Measurements from ENCODE around the gene GPR33.

The GPR33 gene

DNA sequence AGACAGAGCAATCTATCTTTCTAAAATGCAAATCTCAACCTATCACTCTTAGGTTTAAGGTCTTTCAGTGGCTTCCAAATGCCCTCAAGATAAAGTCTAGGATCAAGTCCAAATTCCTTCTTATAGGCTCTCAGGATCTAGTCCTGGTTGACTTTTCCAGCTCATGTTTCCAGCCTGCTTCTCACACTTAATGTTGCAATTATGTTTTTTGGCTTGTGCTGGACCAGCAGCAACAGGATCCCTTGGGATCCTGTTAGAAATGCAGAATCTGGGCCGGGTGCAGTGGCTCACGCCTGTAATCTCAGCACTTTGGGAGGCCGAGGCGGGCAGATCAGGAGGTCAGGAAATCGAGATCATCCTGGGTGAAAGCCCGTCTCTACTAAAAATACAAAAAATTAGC lies 10.6 kb downstream of the GPR33 start:
- TF ChIP-seq FOXM1 (IDR thresholded peaks at IDR 0.05; ENCODE audit: borderline replicate concordance, low read depth) (no peak), TAF1 (IDR thresholded peaks at IDR 0.05; ENCODE audit: low read depth) (no peak), RAD21 (IDR thresholded peaks at IDR 0.05; ENCODE audit: low read depth) (no peak), EP300 (IDR thresholded peaks at IDR 0.05; ENCODE audit: borderline replicate concordance) (no peak), TEAD4 (IDR thresholded peaks at IDR 0.05) (no peak), TCF12 (IDR thresholded peaks at IDR 0.05; ENCODE audit: low read depth) (no peak), ZBTB7A (IDR thresholded peaks at IDR 0.05; ENCODE audit: low read depth) (no peak), NFIC (IDR thresholded peaks at IDR 0.05) (no peak), CEBPB (IDR thresholded peaks at IDR 0.05) (no peak), EGR1 (IDR thresholded peaks at IDR 0.05) (no peak), CREB1 (IDR thresholded peaks at IDR 0.05; ENCODE audit: low read depth) (no peak), YY1 (IDR thresholded peaks at IDR 0.05; ENCODE audit: low read depth) (no peak)
- TF ChIP-seq, protein P1, sequence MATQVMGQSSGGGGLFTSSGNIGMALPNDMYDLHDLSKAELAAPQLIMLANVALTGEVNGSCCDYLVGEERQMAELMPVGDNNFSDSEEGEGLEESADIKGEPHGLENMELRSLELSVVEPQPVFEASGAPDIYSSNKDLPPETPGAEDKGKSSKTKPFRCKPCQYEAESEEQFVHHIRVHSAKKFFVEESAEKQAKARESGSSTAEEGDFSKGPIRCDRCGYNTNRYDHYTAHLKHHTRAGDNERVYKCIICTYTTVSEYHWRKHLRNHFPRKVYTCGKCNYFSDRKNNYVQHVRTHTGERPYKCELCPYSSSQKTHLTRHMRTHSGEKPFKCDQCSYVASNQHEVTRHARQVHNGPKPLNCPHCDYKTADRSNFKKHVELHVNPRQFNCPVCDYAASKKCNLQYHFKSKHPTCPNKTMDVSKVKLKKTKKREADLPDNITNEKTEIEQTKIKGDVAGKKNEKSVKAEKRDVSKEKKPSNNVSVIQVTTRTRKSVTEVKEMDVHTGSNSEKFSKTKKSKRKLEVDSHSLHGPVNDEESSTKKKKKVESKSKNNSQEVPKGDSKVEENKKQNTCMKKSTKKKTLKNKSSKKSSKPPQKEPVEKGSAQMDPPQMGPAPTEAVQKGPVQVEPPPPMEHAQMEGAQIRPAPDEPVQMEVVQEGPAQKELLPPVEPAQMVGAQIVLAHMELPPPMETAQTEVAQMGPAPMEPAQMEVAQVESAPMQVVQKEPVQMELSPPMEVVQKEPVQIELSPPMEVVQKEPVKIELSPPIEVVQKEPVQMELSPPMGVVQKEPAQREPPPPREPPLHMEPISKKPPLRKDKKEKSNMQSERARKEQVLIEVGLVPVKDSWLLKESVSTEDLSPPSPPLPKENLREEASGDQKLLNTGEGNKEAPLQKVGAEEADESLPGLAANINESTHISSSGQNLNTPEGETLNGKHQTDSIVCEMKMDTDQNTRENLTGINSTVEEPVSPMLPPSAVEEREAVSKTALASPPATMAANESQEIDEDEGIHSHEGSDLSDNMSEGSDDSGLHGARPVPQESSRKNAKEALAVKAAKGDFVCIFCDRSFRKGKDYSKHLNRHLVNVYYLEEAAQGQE (IDR thresholded peaks at IDR 0.05; ENCODE audit: low read depth), result no peak
- TF ChIP-seq, protein P2, sequence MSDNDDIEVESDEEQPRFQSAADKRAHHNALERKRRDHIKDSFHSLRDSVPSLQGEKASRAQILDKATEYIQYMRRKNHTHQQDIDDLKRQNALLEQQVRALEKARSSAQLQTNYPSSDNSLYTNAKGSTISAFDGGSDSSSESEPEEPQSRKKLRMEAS (IDR thresholded peaks at IDR 0.05), result no peak
- TF ChIP-seq, protein P3, sequence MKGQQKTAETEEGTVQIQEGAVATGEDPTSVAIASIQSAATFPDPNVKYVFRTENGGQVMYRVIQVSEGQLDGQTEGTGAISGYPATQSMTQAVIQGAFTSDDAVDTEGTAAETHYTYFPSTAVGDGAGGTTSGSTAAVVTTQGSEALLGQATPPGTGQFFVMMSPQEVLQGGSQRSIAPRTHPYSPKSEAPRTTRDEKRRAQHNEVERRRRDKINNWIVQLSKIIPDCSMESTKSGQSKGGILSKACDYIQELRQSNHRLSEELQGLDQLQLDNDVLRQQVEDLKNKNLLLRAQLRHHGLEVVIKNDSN (IDR thresholded peaks at IDR 0.05), result no peak

DNA sequence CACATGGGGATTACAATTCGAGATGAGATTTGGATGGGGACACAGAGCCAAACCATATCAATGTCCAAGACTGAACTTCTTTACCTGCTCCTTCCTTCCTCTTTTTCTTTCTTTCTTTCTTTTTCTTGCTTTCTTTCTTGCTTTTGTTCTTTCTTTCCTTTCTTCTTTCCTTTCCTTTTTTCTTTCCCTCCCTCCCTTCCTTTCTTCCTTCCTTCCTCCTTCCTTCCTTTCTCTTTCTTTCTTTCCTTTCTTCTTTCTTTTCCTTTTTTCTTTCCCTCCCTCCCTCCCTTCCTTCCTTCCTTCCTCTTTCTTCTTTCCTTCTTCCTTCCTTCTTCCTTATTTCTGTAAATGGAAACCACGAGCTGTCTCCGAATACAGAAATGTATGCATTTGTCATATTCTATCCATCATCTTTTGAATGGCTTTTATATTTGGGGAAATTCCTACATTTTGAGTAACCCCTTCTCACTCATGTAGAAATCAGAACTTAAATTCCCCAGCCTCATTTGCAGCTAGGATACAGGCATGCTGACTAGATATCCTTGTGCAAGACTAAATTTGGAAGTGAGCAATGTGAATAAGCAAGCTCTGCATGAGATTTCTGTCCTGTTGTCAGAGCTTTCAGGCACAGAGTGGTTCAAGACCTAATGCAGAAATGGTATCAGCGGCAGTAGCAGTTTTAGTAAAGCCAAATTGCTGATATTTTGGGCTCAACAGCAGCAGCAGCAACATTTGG lies 11.5 kb downstream of the GPR33 start:
- TF ChIP-seq YY1 (IDR thresholded peaks at IDR 0.05; ENCODE audit: low read depth) (no peak), RAD21 (IDR thresholded peaks at IDR 0.05; ENCODE audit: low read depth) (no peak), CEBPB (IDR thresholded peaks at IDR 0.05) (no peak), FOXM1 (IDR thresholded peaks at IDR 0.05; ENCODE audit: borderline replicate concordance, low read depth) (no peak), CREB1 (IDR thresholded peaks at IDR 0.05; ENCODE audit: low read depth) (no peak), ZBTB7A (IDR thresholded peaks at IDR 0.05; ENCODE audit: low read depth) (no peak), TCF12 (IDR thresholded peaks at IDR 0.05; ENCODE audit: low read depth) (no peak), TEAD4 (IDR thresholded peaks at IDR 0.05) (no peak), EP300 (IDR thresholded peaks at IDR 0.05; ENCODE audit: borderline replicate concordance) (no peak), EGR1 (IDR thresholded peaks at IDR 0.05) (no peak), TAF1 (IDR thresholded peaks at IDR 0.05; ENCODE audit: low read depth) (no peak), NFIC (IDR thresholded peaks at IDR 0.05) (no peak)
- TF ChIP-seq, protein P1 (IDR thresholded peaks at IDR 0.05; ENCODE audit: low read depth), result no peak
- TF ChIP-seq, protein P2 (IDR thresholded peaks at IDR 0.05), result no peak
- TF ChIP-seq, protein P3 (IDR thresholded peaks at IDR 0.05), result no peak

DNA sequence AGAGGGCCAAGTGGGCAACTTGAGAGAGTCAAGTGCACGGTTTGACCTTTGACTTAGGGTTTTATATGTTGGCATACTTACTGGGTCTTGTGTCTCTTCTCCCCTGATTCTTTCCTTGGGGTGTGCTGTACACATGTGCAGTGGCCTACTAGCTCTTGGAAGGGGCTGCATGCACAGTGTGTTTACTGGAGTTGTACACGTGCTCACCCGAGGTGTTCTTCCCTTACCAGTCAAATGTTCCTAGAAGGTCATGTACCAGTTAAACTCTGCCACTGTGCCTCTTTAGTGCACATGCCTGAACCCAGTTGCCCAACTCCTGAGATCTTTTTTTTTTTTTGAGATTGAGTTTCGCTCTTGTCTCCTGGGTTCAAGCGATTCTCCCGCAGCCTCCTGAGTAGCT lies 21.3 kb downstream of the GPR33 start:
- TF ChIP-seq TCF12 (IDR thresholded peaks at IDR 0.05; ENCODE audit: low read depth), result no peak
- TF ChIP-seq YY1 (IDR thresholded peaks at IDR 0.05; ENCODE audit: low read depth), result no peak
- TF ChIP-seq, protein P1 (IDR thresholded peaks at IDR 0.05; ENCODE audit: low read depth), result no peak
- no peak for TF ChIP-seq NFIC (IDR thresholded peaks at IDR 0.05)
- TF ChIP-seq, protein P2 (IDR thresholded peaks at IDR 0.05), result no peak
- TF ChIP-seq CEBPB (IDR thresholded peaks at IDR 0.05), result no peak
- no peak for TF ChIP-seq FOXM1 (IDR thresholded peaks at IDR 0.05; ENCODE audit: borderline replicate concordance, low read depth)
- TF ChIP-seq, protein P3 (IDR thresholded peaks at IDR 0.05), result no peak
- no peak for TF ChIP-seq TAF1 (IDR thresholded peaks at IDR 0.05; ENCODE audit: low read depth)
- no peak for TF ChIP-seq CREB1 (IDR thresholded peaks at IDR 0.05; ENCODE audit: low read depth)
- TF ChIP-seq EP300 (IDR thresholded peaks at IDR 0.05; ENCODE audit: borderline replicate concordance), result no peak
- TF ChIP-seq RAD21 (IDR thresholded peaks at IDR 0.05; ENCODE audit: low read depth), result no peak
- no peak for TF ChIP-seq TEAD4 (IDR thresholded peaks at IDR 0.05)
- no peak for TF ChIP-seq ZBTB7A (IDR thresholded peaks at IDR 0.05; ENCODE audit: low read depth)
- no peak for TF ChIP-seq EGR1 (IDR thresholded peaks at IDR 0.05)
